MCF 10A (cell line): ENCODE data around the gene LOXHD1. TPM values are rescaled to one million over a fixed set of nuclear protein-coding genes. Genes with fewer than 3 reads are reported as not detected.

ENCODE experiments used
- BruUV-seq: library from RNA; stranded (reverse); fragments of 400-500 nt; replicated peaks from 2 replicates; lab custom pipeline; 2021; lab: Mats Ljungman, UMichigan
- CTCF ChIA-PET: fragments of 300-600 bp; sonication (Branson Sonifier 250); formaldehyde crosslinking; extraction: SDS; loops from one replicate; lab custom pipeline; 2021; ENCODE audit warnings: antibody characterized with exemption, inconsistent platforms; lab: Yijun Ruan, JAX
- POLR2A ChIA-PET: fragments of 300-600, 350-650 bp; sonication (Branson Sonifier 250); formaldehyde crosslinking; extraction: SDS; loops from one replicate; lab custom pipeline; 2020; ENCODE audit warnings: antibody characterized with exemption, inconsistent platforms; lab: Yijun Ruan, JAX
- DNase-seq: peaks from one replicate; pipeline ENCODE4 v3.0.0-alpha.2; 2018; ENCODE audit not compliant: unreplicated experiment
- H3K27ac Mint-ChIP-seq: one replicate; pipeline ENCODE4 v1.8.0; 2022; ENCODE audit warnings: mild to moderate bottlenecking, low read depth, mixed read lengths; ENCODE audit not compliant: unreplicated experiment
- H3K27me3 Mint-ChIP-seq: one replicate; pipeline ENCODE4 v1.8.0; 2022; ENCODE audit warnings: mixed read lengths; ENCODE audit not compliant: insufficient read depth, unreplicated experiment
- H3K36me3 Mint-ChIP-seq: one replicate; pipeline ENCODE4 v1.8.0; 2022; ENCODE audit warnings: mild to moderate bottlenecking, moderate library complexity, mixed read lengths; ENCODE audit not compliant: insufficient read depth, unreplicated experiment
- H3K4me1 Mint-ChIP-seq: one replicate; pipeline ENCODE4 v1.8.0; 2022; ENCODE audit warnings: mixed read lengths; ENCODE audit not compliant: insufficient read depth, unreplicated experiment
- H3K4me3 Mint-ChIP-seq: one replicate; pipeline ENCODE4 v1.8.0; 2022; ENCODE audit warnings: mild to moderate bottlenecking, moderate library complexity, mixed read lengths; ENCODE audit not compliant: unreplicated experiment
- H3K9me3 Mint-ChIP-seq: one replicate; pipeline ENCODE4 v1.8.0; 2022; ENCODE audit warnings: mixed read lengths; ENCODE audit not compliant: unreplicated experiment
- CTCF ChIP-seq: fragments of 200-600 bp; IDR thresholded peaks from one replicate; pipeline ENCODE4 v1.8.0; 2022; ENCODE audit warnings: antibody characterized with exemption, mild to moderate bottlenecking; ENCODE audit not compliant: unreplicated experiment
- intact Hi-C: fragments of 100-400 bp; cut with micrococcal nuclease; formaldehyde crosslinking; loops from 2 replicates; pipeline ENCODE4 v1.14.1; 2022
- total RNA-seq: library from RNA; stranded (reverse); gene quantifications from 2 replicates; pipeline ENCODE4 v1.2.3, GENCODE V29; 2022

Gene LOXHD1
- total RNA-seq, 1 experiment from 2014 or later = not detected

- peaks cover 16% of the 10 kb centered on the region for H3K27me3 Mint-ChIP-seq
- no peak overlapping the region for H3K4me3 Mint-ChIP-seq
- DNase-seq = no peak
- intact Hi-C loops = no loop called here
- POLR2A ChIA-PET = interaction anchor here (0.6 to 1.4 kb wide), 2 partner anchors 23 to 347 kb away, joined by 4 to 5 read pairs; no protein-coding TSS in a partner anchor
- H3K4me1 Mint-ChIP-seq = no peaks in the 10 kb centered on the region
- BruUV-seq = no TSS peak
- H3K9me3 Mint-ChIP-seq = no peaks in the 10 kb centered on the region
- H3K27ac Mint-ChIP-seq = no peak overlapping the region
- CTCF ChIA-PET = interaction anchor here (0.7 to 8.8 kb wide), 19 partner anchors 14 to 461 kb away, joined by 3 to 181 read pairs (median 3); partner anchors contain the start of gene LOXHD1
- peaks cover 5% of the 10 kb centered on the region for H3K36me3 Mint-ChIP-seq
- no peak for TF ChIP-seq CTCF
These were observed 32.9 kb downstream of the LOXHD1 start for GRCh38 chr18:46624127-46624526.

DNA sequence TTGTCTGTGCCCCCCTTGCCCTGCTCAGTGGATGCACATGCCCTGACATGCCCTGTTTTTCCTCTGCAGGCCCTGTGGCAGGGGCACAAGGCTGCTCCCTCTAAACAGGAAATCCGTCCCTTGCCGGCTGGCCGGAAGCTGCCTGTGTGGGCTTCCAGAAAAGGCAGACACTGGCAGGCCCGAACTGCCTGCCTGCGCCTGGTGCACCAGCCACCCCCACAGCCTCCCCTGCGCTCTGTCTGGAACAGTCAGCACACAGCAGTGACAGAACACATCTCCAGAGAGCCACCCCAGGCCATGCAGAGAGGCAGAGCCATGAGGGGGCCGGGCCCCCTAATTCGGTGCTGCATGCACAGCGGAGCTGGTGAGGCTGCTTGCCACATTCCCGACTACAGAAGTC lies 33.5 kb downstream of the LOXHD1 start:
- Mint-ChIP-seq H3K9me3 (no peaks in the 10 kb centered on the region), H3K4me3 (no peak overlapping the region), H3K27ac (no peak overlapping the region), H3K27me3 (peaks cover 16% of the 10 kb centered on the region), H3K36me3 (peaks cover 5% of the 10 kb centered on the region), H3K4me1 (no peaks in the 10 kb centered on the region)
- no peak for TF ChIP-seq CTCF
- ChIA-PET CTCF (interaction anchor here (0.5 to 8.8 kb wide), 32 partner anchors 10 to 474 kb away, joined by 3 to 181 read pairs (median 3); partner anchors contain the start of gene LOXHD1), POLR2A (interaction anchor here (0.6 to 3.2 kb wide), 5 partner anchors 22 to 450 kb away, joined by 3 to 26 read pairs (median 4); a partner anchor contains a TSS)
- BruUV-seq = no TSS peak
- intact Hi-C loops = loop anchor here (1.0 kb wide), 2 partner anchors 342 to 450 kb away; no protein-coding TSS in a partner anchor
- peak; percentile 5 for DNase-seq

DNA sequence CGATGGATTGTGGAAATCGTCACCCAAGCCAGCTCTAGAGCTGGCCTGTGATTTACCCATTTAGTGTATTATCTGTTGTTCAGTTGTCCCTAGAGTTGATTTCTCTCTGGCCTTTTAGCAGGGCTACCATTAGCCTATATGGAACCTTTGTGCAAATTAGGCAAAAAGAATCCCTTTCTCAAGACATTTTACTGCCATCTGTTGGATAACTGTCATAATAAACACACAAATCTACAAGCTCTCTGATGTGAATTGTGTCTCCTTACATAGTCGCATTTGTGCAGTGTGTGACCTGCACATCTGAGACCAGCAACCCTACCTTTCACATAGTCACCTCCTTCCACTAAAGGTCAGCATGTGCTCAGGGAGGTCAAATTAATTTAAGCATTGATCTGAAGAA lies 34.0 kb downstream of the LOXHD1 start:
- Mint-ChIP-seq H3K27me3 (peaks cover 16% of the 10 kb centered on the region), H3K9me3 (no peaks in the 10 kb centered on the region), H3K36me3 (peaks cover 5% of the 10 kb centered on the region), H3K4me3 (no peak overlapping the region), H3K4me1 (no peaks in the 10 kb centered on the region), H3K27ac (no peak overlapping the region)
- peak; percentile 35 for TF ChIP-seq CTCF
- ChIA-PET POLR2A (interaction anchor here (0.6 to 3.2 kb wide), 5 partner anchors 21 to 450 kb away, joined by 3 to 26 read pairs (median 3); a partner anchor contains a TSS), CTCF (interaction anchor here (0.5 to 8.8 kb wide), 36 partner anchors 11 to 972 kb away, joined by 3 to 181 read pairs (median 4); partner anchors contain the start of gene LOXHD1)
- intact Hi-C loops = loop anchor here (1.0 kb wide), 2 partner anchors 342 to 450 kb away; no protein-coding TSS in a partner anchor
- DNase-seq = peak; percentile 19
- BruUV-seq = no TSS peak

DNA sequence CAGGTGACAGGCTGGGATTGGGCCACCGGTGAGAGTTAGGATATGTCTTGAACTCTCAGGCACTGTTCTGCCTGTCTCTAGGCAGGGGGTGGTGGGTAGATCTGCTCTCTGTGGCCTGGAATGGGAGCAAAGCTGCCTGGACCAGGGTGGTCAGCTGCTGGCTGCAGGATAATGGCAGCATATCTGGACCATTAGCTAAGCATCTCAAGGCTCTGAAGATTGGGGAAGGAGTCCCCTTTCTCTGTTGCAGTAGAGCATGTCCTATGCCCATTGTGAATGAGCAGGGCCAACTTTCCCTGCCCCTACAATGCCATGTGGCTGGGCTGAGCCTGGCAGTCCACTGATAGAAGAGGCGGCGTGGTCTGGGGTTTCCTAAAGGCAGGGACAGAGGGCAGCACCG lies 34.6 kb downstream of the LOXHD1 start:
- no peaks in the 10 kb centered on the region for H3K4me1 Mint-ChIP-seq
- ChIA-PET POLR2A (interaction anchor here (1.0 to 3.2 kb wide), 3 partner anchors 341 to 449 kb away, joined by 3 to 26 read pairs (median 4); a partner anchor contains a TSS), CTCF (interaction anchor here (0.5 to 8.8 kb wide), 29 partner anchors 11 to 971 kb away, joined by 3 to 181 read pairs (median 4); partner anchors contain the start of gene LOXHD1)
- intact Hi-C loops = no loop called here
- H3K27me3 Mint-ChIP-seq = peaks cover 16% of the 10 kb centered on the region
- DNase-seq = no peak
- H3K27ac Mint-ChIP-seq = no peak overlapping the region
- H3K4me3 Mint-ChIP-seq = no peak overlapping the region
- no peaks in the 10 kb centered on the region for H3K9me3 Mint-ChIP-seq
- H3K36me3 Mint-ChIP-seq = peaks cover 5% of the 10 kb centered on the region
- TF ChIP-seq CTCF = no peak
- BruUV-seq = no TSS peak
